GM19043 (cell line): Measurements from ENCODE around the gene STK32B.
"Not testable (repeated sequence)": the region's sequence is repeated elsewhere in the genome, so short reads cannot be mapped to it uniquely, and the experiment has no call there.

Experiments
- ATAC-seq: cut with Tn5 transposase; IDR thresholded peaks from one replicate; pipeline ENCODE4 v1.9.1; 2021; ENCODE audit warnings: low read depth; ENCODE audit not compliant: unreplicated experiment

Gene STK32B

GRCh38 chr4:5066101-5066500 is 14.8 kb downstream of the STK32B start:
- ATAC-seq = no peak

- ATAC-seq = not testable (repeated sequence)
Observed at GRCh38 chr4:5066968-5067367, 15.7 kb downstream of the STK32B start.

GRCh38 chr4:5067908-5068307 is 16.6 kb downstream of the STK32B start:
- no peak for ATAC-seq

- ATAC-seq = no peak
Observed at GRCh38 chr4:5069901-5070300, 18.6 kb downstream of the STK32B start.

GRCh38 chr4:5072948-5073347 is 21.7 kb downstream of the STK32B start:
- ATAC-seq = no peak

GRCh38 chr4:5078009-5078408 is 26.7 kb downstream of the STK32B start:
- ATAC-seq = no peak

- no peak for ATAC-seq
Observed at GRCh38 chr4:5079581-5079980, 28.3 kb downstream of the STK32B start.

GRCh38 chr4:5081441-5081999 is 30.2 kb downstream of the STK32B start:
- ATAC-seq = no peak

GRCh38 chr4:5082376-5082775 is 31.1 kb downstream of the STK32B start:
- ATAC-seq = no peak

GRCh38 chr4:5084911-5085475 is 33.7 kb downstream of the STK32B start:
- no peak for ATAC-seq

- ATAC-seq = no peak
Observed at GRCh38 chr4:5086535-5086934, 35.3 kb downstream of the STK32B start.

- ATAC-seq = no peak
Observed at GRCh38 chr4:5096261-5096660, 45.0 kb downstream of the STK32B start.

GRCh38 chr4:5098176-5098575 is 46.9 kb downstream of the STK32B start:
- no peak for ATAC-seq

GRCh38 chr4:5100336-5100735 is 49.1 kb downstream of the STK32B start:
- ATAC-seq = no peak

GRCh38 chr4:5100986-5101385 is 49.7 kb downstream of the STK32B start:
- no peak for ATAC-seq

- ATAC-seq = no peak
Observed at GRCh38 chr4:5101571-5101970, 50.3 kb downstream of the STK32B start.

- ATAC-seq = no peak
Observed at GRCh38 chr4:5110901-5111300, 59.6 kb downstream of the STK32B start.

- ATAC-seq = no peak
Observed at GRCh38 chr4:5112333-5113095, 61.2 kb downstream of the STK32B start.

- no peak for ATAC-seq
Observed at GRCh38 chr4:5114950-5115349, 63.7 kb downstream of the STK32B start.

GRCh38 chr4:5118091-5118786 is 67.0 kb downstream of the STK32B start:
- no peak for ATAC-seq

- no peak for ATAC-seq
Observed at GRCh38 chr4:5118994-5119835, 67.9 kb downstream of the STK32B start.
